IPS DF 19.7 (cell line): ENCODE data around the gene IGFBP1.

Source experiments
- DNase-seq: peaks from one replicate; pipeline ENCODE4 v3.0.0-alpha.2; 2013; ENCODE audit warnings: low read depth, low spot score

The IGFBP1 gene

DNA sequence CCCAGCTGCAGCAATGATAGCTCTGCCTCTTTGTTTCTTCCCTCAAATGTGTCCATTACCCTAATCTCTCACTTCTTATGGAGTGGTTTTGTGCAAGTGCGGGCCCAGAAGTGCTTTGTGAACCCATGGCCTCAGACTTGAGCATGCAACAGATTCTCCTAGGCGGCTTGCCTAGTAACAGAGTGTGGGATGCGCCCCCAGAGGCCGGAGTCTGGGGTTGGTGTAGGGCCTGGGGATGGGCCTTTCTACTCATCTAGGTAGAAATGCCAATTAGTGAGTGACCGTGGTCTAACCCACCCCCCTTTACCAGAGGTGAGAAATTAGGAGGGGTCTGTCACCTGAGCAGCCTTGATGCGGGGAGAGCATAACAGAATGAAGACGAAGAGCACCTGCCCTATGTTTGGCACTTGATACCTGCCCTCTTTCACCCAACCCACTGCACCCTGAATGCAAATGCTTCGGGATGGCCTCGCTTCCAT is 7.0 kb upstream of the IGFBP1 start:
- no peak for DNase-seq

DNA sequence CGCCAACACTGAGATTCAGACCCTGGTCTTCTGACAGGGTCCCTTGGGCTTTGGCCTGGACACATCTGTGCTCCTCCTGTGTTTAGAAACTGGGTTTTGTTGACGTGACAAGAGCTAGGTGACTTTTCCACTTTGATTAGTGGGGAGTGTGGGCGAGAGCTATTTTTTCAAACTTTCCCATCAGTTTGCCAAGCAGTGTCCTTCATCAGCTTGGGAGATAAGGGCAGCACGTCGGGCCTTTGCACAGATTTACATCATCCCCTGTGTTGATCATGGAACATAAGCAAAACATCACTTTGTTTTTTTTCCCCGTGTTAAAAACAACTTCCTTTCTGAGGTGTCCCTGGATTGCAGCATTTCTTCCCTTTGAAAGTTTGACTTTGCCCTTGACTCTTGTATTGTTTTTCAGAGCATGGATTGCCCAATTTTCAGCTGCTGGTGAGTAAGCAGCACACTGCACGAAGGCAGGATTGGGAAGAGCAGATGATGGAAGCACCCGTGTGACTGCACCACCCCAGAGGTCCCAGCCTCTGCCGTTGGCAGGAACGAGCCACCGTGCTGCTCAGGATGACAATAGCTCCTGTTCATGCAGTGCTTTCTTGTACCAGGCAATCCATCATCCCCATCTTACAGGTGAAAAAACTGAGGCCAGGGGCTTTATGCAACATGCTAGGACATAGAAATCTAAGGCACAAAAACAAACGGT is 6.4 kb upstream of the IGFBP1 start:
- no peak for DNase-seq

- DNase-seq: no peak
These were observed 5.8 kb upstream of the IGFBP1 start for GRCh38 chr7:45882465-45882810.

DNA sequence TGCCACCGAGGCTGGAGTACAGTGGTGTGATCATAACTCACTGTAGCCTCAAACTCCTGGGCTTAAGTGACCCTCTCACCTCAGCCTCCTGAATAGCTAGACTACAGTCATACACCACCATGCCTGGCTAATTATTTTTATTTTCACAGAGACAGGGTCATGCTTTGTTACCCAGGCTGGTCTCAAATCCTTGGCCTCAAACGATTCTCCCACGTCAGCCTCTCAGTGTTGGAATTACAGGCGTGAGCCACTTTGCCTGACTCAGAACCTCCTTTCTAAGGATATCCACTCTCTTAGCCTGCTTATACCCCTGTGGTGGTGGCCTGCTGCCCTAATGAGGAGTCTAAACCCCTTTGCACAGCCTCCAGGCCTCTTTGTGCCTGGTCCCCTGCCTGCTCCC is 4.2 kb upstream of the IGFBP1 start:
- DNase-seq: no peak

GRCh38 chr7:45885264-45885882 is 2.9 kb upstream of the IGFBP1 start:
- no peak for DNase-seq

DNA sequence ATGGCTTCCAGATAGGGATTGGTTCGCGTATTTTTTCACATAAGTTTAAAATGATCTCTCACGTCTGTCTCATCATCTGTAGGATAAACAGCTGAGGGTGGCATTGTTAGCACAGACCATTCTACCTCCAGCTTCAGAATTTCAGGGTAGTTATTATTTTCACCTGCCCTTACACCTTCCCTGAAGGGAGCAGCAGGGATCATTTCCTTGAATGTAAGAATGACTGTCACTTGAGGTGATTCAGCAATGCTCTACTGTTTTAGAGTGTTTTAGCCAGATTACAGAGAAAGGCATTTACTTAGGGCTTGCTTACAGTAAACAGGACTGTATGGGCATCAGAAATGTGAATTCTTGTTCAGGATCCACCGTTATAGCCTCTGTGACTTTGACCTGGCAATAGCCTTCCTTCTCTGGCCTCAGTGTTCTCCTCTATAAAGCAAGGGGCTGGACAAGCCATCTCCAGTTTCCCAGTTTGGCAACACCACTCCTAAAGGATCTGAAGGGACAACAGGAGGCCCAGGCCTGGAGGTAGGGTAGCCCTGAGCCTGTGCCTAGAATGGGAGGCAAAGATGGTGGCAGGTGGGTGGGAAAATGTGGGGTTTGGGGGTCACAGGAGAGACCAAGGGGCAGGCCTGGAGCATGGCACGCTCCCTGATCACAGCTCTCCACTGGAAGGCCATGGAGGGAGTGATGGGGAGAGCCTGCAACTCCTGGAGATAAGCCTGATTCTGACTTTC is 1.2 kb upstream of the IGFBP1 start:
- DNase-seq: no peak

- DNase-seq: no peak
These were observed 692 bp downstream of the IGFBP1 start for GRCh38 chr7:45888993-45889366.

GRCh38 chr7:45889367-45890067 is 1.2 kb downstream of the IGFBP1 start:
- no peak for DNase-seq

- no peak for DNase-seq
These were observed 2.0 kb downstream of the IGFBP1 start for GRCh38 chr7:45890125-45890901.

GRCh38 chr7:45890902-45891461 is 2.7 kb downstream of the IGFBP1 start:
- no peak for DNase-seq

DNA sequence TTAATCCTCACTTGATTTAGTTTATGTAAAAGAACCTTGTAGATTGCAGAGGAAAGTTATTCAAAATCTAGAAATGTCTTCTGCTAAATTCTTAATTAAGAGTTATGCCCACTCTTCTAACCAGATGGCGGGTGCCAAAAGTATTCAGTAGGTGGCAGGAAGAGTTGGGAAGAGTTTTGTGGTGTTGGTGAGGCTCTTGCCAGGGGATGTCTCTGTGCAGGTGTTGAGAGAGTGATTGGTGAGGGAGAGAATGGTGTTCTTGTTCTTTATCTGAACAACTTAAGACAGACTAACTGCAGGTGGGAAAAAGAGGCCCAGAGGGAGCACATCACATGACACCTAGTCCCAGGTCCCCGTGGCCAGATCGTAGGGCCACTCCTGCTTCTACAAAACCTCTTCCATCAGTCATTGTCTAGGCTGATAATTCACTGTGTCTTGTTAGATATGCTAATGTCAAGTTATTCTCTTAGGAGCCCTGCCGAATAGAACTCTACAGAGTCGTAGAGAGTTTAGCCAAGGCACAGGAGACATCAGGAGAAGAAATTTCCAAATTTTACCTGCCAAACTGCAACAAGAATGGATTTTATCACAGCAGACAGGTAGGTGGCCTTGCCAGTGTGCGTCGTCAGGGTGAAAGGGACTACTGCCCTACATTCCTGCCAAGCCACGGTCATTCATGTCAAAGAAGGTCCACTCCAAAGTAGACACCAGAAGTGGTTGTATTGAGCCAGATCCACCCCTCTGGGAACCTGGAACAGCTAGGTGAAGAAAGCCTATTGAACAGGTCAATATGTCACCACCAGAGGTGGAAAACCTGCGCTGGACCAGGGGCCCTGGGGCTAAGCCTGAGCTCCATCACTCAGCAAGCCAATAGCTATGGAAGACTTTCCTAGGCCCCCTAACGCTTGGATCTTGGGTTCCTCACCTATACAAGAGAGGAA is 3.4 kb downstream of the IGFBP1 start:
- DNase-seq: no peak

DNA sequence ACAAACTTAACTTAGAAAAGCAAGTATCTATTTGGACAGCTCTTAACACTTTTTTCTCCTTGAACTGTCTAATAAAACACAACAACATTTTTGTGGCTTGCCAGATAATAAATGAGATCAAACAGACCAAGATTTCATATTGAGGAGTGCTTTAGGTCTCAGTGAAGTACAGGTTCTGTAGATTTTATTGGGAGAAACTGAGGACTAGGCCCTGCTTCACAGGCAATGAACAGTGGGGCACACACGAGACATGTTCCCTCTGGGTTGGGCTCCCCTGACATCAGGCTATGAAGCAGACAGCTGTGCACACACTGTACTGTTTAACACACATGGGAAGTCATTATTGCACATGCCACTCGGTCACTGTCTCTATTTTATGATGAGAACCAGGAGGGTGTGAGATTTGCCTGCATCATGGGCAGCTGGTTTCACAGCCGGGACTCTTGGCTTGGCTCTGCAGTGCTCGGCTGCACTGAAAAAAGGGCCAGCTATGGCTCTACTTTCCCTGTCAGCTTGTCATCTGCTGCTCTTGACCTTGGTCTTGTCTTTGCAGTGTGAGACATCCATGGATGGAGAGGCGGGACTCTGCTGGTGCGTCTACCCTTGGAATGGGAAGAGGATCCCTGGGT is 4.2 kb downstream of the IGFBP1 start:
- no peak for DNase-seq

- DNase-seq: no peak
These were observed 5.2 kb downstream of the IGFBP1 start for GRCh38 chr7:45893374-45893995.

DNA sequence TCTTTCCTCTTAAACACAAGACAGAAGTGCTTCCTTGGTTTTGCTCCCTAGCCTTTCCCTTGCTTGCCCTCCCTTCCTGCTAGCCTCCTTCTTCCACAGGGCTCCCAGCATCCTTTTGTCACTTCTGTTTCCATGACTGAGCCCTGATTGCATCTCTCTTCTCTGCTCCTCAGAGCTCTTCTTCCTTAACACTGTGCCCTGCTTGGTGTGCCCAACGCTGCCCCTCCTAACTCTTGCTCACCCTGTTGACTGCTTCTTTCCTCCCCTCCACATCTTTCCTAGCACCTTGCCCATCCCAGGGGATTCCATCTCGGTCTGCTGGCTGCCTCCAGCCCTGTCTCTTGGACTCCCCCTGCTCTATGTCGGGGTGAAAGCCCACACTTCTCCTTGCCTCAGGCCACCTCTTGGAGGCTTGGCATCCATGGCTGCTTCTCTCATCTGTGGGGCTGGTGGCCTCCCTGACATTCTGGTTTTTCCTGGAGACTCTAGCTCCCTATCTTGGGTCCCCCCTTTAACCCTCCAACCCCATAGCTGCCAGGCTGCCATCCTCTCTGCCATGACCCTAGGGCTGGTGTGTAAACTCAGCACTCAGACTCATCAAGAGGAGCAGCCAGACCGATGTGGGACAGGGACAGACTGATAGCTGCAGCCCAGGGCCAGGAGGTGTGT is 5.8 kb downstream of the IGFBP1 start:
- no peak for DNase-seq

DNA sequence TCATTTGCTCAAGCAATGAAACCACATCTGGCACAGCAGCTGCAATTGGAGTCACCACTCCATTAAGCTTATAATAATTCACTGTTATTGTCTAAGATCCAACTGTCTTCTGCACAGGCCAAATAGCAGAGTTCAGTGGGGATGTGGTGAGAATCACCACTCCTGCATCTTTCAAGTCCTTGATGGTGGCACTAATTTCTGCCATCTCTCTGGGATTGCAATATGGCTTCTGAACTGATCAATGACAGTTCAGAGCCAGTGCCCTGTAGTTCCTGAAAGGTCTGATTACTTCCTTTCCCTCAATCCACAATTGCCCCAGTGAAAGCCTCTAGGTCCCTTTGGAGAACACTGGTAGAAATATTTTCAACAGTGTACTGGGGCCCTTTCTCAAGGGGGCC is 6.4 kb downstream of the IGFBP1 start:
- no peak for DNase-seq

DNA sequence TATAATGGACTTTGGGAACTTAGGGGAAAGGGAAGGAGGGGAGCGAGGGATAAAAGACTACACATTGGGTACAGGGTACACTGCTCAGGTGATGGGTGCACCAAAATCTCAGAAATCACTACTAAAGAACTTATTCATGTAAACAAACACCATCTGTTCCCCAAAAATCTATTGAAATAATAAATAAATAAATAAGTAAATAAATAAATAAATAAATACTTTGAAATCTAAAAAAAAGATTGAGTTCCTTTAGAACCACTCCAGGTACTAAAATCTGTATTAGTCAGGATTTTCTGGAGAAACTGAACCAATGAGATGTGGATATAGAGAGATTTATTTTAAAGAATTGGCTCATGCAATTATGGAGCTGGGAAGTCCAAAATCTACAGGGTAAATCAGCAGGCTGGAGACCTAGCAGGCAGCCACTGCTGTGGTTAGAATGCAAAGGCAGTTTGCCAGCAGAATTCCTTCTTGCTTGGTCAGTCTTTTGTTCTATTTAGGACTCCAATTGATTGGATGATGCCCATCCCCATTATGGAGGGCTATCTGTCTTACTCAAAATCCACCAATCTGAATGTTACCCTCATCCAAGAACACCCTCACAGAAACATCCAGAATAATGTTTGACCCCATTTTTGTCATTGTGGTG is 8.9 kb downstream of the IGFBP1 start:
- no peak for DNase-seq

DNA sequence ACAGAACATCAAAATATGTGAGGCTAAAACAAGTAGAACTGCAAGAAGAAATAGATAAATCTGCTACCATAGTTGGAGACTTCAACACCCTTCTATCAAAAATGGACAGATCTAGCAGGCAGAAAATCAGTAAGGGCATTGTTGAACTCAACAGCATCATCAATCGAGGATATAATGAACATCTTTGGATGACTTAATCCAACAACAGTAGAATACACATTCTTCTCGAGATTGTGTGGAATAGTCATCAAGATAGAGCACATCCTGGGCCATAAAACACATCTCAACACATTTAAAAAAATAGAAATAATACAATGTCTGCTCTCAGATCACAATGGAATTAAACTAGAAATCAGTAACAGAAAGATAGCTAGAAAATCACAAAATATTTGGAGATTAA is 9.9 kb downstream of the IGFBP1 start:
- DNase-seq: no peak

- DNase-seq: no peak
These were observed 13.3 kb downstream of the IGFBP1 start for GRCh38 chr7:45901566-45901965.
